Stimulated activated naive CD8-positive, alpha-beta T cell treated with anti-CD3 and anti-CD28 coated beads, Interleukin-15, Interleukin-2, amounts not matched to agents 100 U/mL and 50 U/mL, for 24 hours (primary cell): ENCODE data around the gene IL21R.

ENCODE experiments used
- ATAC-seq: fragments of 150-1000 bp; cut with Tn5 transposase; one replicate; pipeline ENCODE4 v1.10.0; 2021
- DNase-seq: peaks from one replicate; pipeline ENCODE4 v3.0.0; 2021

The IL21R gene

DNA sequence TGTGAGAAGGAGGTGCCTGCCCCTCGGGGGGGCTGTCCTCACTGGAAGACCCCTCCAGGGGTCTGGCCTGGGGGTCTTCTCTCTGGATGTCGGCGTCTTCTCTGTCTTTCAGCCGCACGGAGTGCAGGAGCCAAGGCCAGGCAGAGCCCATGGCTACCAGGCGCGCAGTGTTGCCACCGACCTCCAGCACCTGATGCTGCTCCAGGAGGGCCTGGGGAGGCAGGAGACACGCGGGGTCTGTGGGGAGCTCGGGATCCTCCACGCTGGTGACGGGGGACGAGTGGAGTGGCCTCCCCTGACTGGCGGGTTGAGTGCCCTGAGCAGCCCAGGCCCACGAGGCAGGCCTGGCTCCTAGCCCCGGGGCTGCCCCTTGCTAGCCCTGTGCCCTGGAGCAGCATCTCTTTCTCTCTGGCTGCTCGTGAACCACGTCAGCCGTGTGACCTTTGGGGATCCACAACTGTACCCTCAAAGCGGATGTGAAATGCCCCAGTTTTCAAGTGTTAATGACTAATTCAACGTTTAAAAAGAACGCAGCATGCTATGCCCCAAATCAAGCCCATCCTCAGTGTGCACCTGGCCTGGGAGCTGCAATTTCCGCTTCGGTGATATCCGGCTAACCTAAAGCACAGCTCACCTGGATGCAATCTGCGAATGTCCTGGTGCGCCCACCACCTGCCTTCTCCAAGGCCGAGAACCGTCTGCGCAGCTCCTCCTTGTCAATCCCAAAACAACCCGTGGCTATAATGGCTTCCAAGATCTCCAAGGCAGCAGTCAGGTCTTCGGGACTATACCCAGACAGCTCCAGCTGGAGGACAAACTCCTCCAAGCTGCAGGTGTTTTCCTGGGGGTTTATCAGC is 62.9 kb downstream of the IL21R start:
- ATAC-seq (peak; percentile 50), DNase-seq (no peak)

DNA sequence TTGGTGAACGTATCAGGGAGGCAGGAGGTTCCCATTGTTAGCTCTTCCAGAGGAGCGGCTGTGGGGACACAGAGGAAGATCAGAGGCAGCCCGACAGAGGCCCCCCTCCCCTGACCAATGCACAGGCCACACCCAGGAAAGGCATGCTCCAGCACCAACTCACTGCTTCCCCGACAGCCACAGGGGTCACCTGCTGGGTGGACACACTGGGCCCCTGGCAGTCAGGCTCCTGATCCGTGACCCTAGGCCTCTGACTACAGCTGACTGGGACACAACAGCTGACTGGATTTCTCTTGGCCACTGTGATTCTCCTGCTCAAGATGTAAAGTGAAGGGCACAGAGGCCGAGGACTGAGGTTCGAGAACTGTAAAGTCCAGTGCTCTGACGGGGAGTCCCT is 63.5 kb downstream of the IL21R start:
- no peak for ATAC-seq

GRCh38 chr16:27468941-27469531 is 67.1 kb downstream of the IL21R start:
- no peak for DNase-seq
- ATAC-seq = no peak

More for the DNA sequence above, 63.5 kb downstream of the IL21R start:
- no peak for DNase-seq

DNA sequence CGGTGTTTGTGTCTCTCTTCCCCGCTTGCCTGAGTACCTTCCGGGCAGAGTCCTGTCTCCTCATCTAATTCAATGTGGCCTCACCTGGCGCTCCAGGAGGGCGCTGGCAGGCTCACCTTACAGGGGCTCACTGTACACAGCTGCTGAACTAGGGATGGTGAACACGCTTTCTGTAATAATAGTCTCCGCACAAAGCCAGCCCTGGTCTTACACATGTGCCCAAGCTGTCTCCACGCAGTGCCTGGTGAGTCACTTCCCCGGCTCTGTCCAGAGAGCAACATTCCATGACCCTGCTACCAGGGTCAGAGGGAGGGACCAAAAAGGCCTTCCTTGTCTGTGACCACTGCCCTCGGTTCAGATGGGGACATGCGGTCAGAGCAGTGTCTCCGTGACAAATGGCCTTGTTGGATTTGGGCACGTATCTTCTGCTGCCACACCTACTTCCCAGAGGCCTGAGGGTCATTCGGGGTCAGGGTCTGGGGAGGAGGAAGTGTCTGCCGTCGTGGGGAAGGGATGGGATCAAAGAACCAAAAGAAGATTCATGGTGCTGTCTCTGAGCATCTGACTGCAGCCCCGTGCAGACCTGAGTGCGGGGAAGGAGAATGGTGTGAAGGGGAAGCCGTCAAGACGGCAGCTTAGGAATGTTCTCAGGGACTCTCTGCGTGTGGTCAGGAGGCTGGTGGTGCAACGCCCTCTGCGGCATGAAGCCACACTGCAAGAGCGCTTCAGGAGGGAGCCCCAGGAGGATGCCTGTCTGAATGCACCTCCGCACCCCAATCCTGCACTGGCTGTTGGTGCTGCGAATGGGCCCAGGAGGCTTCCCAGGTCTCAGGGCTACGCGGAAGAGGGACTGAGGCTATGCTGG is 68.8 kb downstream of the IL21R start:
- DNase-seq (no peak), ATAC-seq (no peak)

DNA sequence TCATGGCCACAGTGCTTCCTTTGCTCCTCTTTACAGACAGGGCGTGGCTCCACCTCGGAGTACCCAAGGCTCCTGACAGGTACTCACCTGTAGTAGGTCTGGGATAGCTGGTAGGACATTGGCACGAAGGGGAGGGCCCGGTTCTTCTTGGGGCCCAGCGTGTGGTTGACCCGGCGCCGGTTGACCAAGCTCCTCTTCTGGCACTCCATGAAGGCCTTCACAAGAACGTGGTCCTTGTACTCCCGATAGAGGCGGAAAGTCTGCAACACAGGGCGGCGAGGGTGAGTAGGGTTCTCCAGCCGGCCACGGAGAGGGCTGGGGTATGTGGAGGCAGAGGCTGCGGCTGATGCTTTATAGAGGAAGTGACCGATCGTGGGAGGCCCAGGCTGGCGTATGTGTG is 69.7 kb downstream of the IL21R start:
- DNase-seq (no peak), ATAC-seq (no peak)

DNA sequence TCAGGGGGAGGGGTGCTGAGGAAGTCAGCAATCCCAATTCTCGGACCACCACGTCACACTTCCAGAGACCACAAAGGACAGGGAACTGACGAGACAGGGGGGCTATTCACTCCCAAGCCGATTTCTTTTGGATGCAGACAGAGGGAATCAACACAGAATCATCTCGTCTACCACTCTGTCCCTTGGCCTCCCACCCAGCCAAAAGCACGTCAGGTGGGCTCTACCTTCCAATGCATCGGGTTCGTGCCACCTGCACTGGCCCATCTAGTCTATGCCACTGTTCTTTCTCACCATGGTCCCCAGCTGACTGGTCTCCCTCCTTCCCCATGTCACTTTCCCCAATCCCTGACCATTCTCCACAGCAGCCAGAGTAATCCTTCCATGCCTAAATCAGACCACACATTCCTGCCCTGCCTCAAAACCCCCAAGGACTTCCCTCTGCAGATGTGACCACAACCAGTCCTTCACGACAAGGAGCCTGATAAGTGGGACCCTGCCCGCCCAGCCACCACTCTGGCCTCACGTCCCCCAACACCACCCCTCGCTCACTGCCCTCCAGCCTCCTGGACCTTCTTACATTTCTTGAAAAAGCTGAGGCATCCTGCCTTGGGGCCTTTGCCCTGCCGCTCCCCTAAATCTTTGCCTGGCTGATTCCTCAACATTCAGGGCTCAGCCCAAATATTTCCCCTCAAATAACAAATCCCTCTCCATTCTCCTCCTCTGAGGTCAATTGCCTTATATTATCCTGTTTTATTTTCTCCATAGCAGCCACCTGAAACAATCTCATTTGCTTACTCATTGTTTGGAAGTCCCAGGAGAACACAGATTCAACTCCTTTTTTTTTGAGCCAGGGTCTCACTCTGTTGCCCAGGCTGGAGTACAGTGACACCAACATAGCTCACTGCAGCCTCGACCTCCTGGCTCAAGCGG is 70.4 kb downstream of the IL21R start:
- ATAC-seq = no peak
- no peak for DNase-seq

GRCh38 chr16:27473101-27473900 is 71.3 kb downstream of the IL21R start:
- ATAC-seq = no peak
- DNase-seq = no peak

DNA sequence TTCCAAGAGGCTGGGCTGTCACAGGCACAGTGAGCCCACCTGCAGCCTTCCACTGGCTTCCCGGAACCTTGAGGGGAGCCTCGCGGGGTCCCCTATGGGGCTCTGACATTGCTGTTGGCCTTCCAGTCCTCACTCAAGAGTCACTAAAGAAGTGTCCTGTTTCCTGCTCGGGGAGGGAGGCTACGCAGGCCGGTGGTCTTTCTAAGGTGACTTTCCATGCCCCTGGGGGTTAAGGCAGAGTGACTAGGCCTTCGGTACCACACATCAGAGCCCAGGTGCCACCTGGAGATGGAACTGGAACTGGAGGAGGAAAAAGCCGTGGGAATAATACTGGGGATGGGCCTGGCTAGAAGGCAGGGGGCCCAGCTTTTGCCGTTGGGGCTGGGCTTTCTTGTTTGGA is 72.1 kb downstream of the IL21R start:
- ATAC-seq (no peak), DNase-seq (no peak)

GRCh38 chr16:27474921-27475320 is 72.9 kb downstream of the IL21R start:
- no peak for ATAC-seq
- no peak for DNase-seq

DNA sequence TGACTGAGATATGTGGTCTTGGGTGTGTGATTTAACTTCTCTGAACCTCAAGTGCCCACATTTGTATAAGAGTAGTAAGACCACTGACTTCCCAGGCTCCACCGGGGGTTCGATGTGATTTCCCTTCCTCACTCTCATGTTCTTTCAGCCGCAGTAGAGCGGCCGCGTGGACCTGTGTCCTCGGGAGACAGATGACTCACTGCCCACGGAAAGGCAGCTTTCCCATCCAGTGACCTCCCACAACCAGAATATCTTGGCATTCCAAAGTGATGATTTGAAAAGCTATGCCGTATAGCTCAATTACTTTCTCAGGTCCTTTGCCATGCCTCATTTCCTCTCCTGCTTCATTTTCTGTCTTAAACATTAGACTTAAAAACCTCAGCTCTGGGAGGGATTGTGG is 73.6 kb downstream of the IL21R start:
- ATAC-seq (no peak), DNase-seq (no peak)

- no peak for ATAC-seq
Measured at GRCh38 chr16:27476240-27476639, 74.3 kb downstream of the IL21R start.

DNA sequence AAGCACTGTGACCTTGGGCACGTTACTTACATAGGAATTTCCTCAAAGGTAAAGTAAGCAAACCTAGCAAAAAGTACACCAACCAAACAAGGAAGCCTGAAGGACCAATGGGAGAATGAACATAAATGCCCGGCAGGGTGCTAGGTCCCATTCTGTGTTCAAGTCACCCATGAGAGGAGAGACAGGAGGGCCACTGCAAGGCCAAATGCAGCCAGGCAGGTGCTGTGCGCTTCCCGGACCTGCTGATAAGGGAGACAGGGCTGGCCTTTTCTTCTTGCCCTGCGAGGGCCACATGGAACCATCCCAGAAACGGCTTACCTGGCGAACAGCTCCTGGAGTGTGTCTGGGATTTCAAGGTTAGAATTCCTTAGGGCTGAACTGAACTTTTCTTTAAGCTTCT is 78.8 kb downstream of the IL21R start:
- ATAC-seq (no peak), DNase-seq (no peak)

More at GRCh38 chr16:27476240-27476639, 74.3 kb downstream of the IL21R start:
- no peak for DNase-seq

DNA sequence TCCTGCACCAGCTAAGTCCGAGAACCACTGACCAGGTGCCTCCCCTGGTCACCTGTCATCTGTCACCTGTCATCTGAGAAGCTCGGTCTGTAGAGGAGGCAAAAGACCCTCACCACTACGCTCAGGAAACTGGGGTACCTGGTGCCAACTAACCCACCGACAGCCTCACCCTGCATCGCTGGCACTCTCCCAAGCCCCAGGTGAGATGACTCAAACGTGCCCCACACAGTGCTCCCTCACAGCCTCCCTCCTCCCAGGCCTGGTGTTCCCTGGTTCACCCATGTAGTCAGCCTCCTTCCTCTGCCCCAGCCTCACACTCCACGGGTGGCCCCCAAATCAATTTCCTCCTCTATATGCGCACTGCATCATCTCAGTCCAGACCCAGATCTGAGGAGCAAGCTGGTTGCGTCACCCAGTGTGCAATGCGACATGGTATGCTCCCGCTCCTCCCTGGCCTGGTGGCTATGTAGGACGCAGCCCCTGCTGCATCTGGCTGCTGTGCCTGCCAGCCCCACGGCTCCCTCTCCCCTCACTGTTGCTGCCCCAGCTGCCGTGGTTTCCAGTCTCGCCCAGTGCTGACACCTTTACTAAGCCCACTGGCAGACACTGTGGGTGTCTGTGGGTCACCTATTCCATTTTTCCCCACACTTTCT is 79.4 kb downstream of the IL21R start:
- DNase-seq = no peak
- no peak for ATAC-seq

DNA sequence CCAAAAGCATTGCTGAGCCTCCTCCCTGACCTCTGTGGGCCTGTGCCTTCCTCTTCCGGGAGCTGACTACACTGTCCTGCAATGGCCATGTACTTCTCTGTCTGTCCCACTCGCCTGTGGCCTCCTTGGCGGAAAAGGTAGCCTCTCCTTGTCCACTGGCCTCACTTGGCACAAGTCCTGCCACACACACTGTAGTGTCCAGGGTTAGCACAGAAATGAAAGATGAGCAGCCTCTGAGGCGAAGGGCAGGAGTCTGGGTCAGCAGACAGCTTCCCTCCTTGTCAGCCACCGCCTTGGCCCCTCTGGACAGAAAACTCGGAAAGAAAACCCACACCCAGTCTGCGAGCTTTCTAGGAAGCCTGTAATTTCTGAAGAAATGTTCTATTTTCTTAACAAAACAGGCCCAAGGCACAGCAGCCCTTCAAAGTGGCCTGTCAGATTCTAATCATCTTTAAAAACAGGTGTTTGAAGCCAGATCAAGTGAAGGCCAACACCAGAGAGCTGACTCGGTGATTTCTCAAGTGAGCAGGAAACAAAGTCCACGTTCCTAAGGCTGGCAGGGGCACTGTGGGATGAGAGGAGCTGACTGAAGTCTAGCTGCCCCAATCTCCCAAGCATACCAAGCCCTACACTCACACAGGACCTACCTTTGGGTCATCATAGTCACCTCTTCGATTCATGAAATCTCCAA is 80.6 kb downstream of the IL21R start:
- ATAC-seq (no peak), DNase-seq (no peak)

DNA sequence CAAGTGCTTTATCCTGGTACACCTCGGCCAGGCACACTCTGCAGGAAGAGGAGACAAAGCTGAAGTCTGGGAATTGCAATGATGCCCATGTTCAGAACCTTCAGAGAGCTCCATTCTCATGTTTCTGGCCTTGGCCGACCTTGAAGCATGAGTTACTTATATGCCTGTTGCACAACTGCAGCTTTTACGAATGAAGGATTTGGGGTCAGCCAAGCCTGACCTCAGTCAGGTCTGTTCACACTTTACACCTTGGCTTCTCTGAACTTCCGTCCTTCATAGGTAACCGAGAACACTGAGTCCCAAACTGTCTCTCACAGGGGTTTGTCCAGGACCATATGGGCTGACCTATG is 81.1 kb downstream of the IL21R start:
- no peak for ATAC-seq
- no peak for DNase-seq

GRCh38 chr16:27483624-27484023 is 81.7 kb downstream of the IL21R start:
- ATAC-seq = no peak
- DNase-seq = no peak

- DNase-seq (no peak), ATAC-seq (no peak)
Measured at GRCh38 chr16:27485126-27485525, 83.2 kb downstream of the IL21R start.

- ATAC-seq = no peak
- DNase-seq = no peak
Measured at GRCh38 chr16:27485811-27486210, 83.8 kb downstream of the IL21R start.

GRCh38 chr16:27486344-27486743 is 84.4 kb downstream of the IL21R start:
- ATAC-seq (no peak), DNase-seq (no peak)

- DNase-seq (no peak), ATAC-seq (no peak)
Measured at GRCh38 chr16:27486760-27487159, 84.8 kb downstream of the IL21R start.
